Astrocyte (in vitro differentiated cells and primary cell): Measurements from ENCODE around the gene CCS.

ENCODE experiments used
- EZH2 ChIP-seq: IDR thresholded peaks from 2 replicates; pipeline ENCODE4 v1.6.1; 2012; ENCODE audit warnings: mild to moderate bottlenecking, low read length, inconsistent platforms; ENCODE audit not compliant: insufficient read depth
- TF ChIP-seq, protein P1 (sequence below): IDR thresholded peaks from 2 replicates; pipeline ENCODE4 v1.5.1; 2011; ENCODE audit warnings: low read depth, mild to moderate bottlenecking, inconsistent platforms, low read length, moderate library complexity; ENCODE audit not compliant: insufficient read depth

DNA sequence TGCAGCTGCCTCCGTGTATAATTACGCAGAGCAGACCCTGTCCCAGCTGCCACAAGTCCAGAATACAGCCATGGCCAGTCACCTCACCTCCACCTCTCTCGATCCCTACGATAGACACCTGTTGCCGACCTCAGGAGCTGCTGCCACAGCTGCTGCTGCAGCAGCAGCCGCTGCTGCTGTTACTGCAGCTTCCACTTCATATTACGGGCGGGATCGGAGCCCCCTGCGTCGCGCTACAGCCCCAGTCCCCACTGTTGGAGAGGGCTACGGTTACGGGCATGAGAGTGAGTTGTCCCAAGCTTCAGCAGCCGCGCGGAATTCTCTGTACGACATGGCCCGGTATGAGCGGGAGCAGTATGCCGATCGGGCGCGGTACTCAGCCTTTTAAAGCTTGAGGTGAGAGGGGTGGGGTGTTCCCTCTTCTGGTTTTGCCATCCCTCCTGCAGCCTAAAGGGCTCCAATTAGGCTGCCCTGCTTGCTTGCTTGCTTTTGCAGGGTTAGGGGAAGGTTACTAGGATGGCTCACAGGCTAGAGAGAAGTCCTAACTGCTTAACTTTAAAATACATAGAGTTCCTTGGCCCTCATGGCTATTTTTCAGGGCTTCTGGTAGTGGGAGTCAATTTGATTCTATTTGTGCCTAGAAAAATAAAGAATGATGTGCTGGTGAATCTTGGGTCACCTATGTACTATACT lies 50.9 kb downstream of the CCS start:
- TF ChIP-seq, protein P1, sequence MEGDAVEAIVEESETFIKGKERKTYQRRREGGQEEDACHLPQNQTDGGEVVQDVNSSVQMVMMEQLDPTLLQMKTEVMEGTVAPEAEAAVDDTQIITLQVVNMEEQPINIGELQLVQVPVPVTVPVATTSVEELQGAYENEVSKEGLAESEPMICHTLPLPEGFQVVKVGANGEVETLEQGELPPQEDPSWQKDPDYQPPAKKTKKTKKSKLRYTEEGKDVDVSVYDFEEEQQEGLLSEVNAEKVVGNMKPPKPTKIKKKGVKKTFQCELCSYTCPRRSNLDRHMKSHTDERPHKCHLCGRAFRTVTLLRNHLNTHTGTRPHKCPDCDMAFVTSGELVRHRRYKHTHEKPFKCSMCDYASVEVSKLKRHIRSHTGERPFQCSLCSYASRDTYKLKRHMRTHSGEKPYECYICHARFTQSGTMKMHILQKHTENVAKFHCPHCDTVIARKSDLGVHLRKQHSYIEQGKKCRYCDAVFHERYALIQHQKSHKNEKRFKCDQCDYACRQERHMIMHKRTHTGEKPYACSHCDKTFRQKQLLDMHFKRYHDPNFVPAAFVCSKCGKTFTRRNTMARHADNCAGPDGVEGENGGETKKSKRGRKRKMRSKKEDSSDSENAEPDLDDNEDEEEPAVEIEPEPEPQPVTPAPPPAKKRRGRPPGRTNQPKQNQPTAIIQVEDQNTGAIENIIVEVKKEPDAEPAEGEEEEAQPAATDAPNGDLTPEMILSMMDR: no peak
- no peak for TF ChIP-seq EZH2
